GM12872 (cell line): ENCODE data around the gene GRIA2.

ENCODE experiments used
- CTCF ChIP-seq: IDR thresholded peaks from 3 replicates; pipeline ENCODE4 v1.5.1; 2011; ENCODE audit warnings: low read depth, mild to moderate bottlenecking, low read length, moderate library complexity; ENCODE audit not compliant: insufficient read depth

Gene GRIA2

GRCh38 chr4:157314906-157315305 lies 94.4 kb downstream of the GRIA2 start:
- no peak for TF ChIP-seq CTCF

- no peak for TF ChIP-seq CTCF
Measured at GRCh38 chr4:157315968-157316367, 95.4 kb downstream of the GRIA2 start.

GRCh38 chr4:157320092-157320491 lies 99.6 kb downstream of the GRIA2 start:
- TF ChIP-seq CTCF: no peak

- TF ChIP-seq CTCF: no peak
Measured at GRCh38 chr4:157327666-157328065, 107.1 kb downstream of the GRIA2 start.

GRCh38 chr4:157357887-157358286 lies 137.4 kb downstream of the GRIA2 start:
- no peak for TF ChIP-seq CTCF

- TF ChIP-seq CTCF: no peak
Measured at GRCh38 chr4:157358439-157358838, 137.9 kb downstream of the GRIA2 start.

GRCh38 chr4:157358851-157359250 lies 138.3 kb downstream of the GRIA2 start:
- TF ChIP-seq CTCF: no peak

- no peak for TF ChIP-seq CTCF
Measured at GRCh38 chr4:157363360-157363759, 142.8 kb downstream of the GRIA2 start.
